RWPE2 (cell line): ENCODE data around the gene NDP.

Source experiments
- ATAC-seq: fragments of 200-7000 bp; cut with Tn5 transposase; 3 replicates; pipeline ENCODE4 v1.9.1; 2021; ENCODE audit warnings: low read depth
- DNase-seq: peaks from one replicate; pipeline ENCODE4 v3.0.0-alpha.2; 2020; ENCODE audit warnings: low spot score
- H3K27ac ChIP-seq: fragments of 450-650 bp; 2 replicates; pipeline ENCODE4 v1.5.1; 2017; ENCODE audit warnings: mild to moderate bottlenecking; ENCODE audit not compliant: poor library complexity, severe bottlenecking
- H3K27me3 ChIP-seq: fragments of 250-450 bp; sonication (Bioruptor Pico); 2 replicates; pipeline ENCODE4 v1.5.1; 2021; ENCODE audit warnings: mild to moderate bottlenecking, moderate library complexity; ENCODE audit not compliant: insufficient read depth, poor library complexity, severe bottlenecking
- H3K36me3 ChIP-seq: fragments of 250-450 bp; sonication (Bioruptor Pico); 2 replicates; pipeline ENCODE4 v1.5.1; 2020; ENCODE audit warnings: low read depth, mild to moderate bottlenecking, moderate library complexity
- H3K4me1 ChIP-seq: fragments of 250-450 bp; sonication (Bioruptor Pico); 2 replicates; pipeline ENCODE4 v1.5.1; 2021; ENCODE audit warnings: mild to moderate bottlenecking, moderate library complexity; ENCODE audit not compliant: insufficient read depth, poor library complexity, severe bottlenecking
- H3K4me3 ChIP-seq: fragments of 250-450 bp; sonication (Bioruptor Pico); 2 replicates; pipeline ENCODE4 v1.5.1; 2021; ENCODE audit warnings: mild to moderate bottlenecking, moderate library complexity; ENCODE audit not compliant: severe bottlenecking
- H3K9me3 ChIP-seq: fragments of 250-450 bp; sonication (Bioruptor Pico); 2 replicates; pipeline ENCODE4 v1.5.1; 2021; ENCODE audit warnings: mild to moderate bottlenecking, moderate library complexity; ENCODE audit not compliant: severe bottlenecking
- TF ChIP-seq, protein P1 (sequence below): fragments of 450-650 bp; IDR thresholded peaks from one replicate; pipeline ENCODE4 v1.5.1; 2017; ENCODE audit warnings: mild to moderate bottlenecking, moderate library complexity; ENCODE audit not compliant: poor library complexity, severe bottlenecking

Gene NDP, protein sequence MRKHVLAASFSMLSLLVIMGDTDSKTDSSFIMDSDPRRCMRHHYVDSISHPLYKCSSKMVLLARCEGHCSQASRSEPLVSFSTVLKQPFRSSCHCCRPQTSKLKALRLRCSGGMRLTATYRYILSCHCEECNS

DNA sequence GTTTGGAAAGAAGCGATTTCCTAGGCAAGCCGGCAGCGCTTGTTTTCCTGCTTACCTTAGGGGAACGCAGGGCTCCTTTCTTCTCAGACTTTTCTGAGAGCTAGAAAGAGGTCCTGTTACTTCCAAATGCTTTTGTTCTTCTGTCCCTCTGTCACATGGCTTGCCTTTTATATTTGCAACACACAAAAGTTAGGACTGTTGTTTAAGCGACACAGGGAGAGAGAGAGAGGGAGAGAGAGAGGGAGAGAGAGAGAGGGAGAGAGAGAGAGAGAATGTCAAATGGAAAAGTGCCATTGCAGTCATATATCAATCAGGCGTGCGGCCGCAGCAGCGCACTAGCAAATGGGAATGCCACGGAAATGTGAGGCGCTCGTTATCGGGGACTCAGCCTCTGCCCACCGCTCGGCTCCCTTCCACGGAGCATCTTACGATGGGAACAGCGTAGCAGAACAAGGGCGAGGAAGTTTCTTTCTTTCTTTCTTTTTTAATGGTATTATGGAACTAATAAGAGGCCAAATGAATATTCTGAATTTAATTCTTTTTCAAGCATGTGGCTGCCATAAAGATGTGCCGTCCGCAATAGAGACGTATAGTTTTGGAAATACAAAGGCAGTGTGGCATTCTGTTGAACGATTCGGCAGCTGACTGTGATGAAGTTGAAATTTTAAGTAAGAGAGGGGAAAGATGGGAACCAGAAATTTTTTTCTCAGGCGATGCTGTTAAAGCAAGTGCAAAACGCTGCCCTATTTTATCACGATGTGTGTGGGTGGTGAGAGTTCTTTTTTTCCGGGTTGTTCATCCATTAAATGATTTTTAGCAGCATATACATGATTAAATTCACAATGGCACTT, at the start of gene NDP:
Gene NDP (minus strand): TSS at position 142 of the 851 bp plus-strand sequence. CDS start 14,745 bp downstream, outside the sequence.
- Histone ChIP-seq H3K4me1 (no peaks in the 10 kb centered on the region), H3K27ac (no peak within 1 kb of the TSS), H3K36me3 (no peaks in the 10 kb centered on the region), H3K27me3 (no peaks in the 10 kb centered on the region), H3K4me3 (no peak within 1 kb of the TSS), H3K9me3 (no peaks in the 10 kb centered on the region)
- ATAC-seq (no peak), DNase-seq (no peak)
- TF ChIP-seq, protein P1, sequence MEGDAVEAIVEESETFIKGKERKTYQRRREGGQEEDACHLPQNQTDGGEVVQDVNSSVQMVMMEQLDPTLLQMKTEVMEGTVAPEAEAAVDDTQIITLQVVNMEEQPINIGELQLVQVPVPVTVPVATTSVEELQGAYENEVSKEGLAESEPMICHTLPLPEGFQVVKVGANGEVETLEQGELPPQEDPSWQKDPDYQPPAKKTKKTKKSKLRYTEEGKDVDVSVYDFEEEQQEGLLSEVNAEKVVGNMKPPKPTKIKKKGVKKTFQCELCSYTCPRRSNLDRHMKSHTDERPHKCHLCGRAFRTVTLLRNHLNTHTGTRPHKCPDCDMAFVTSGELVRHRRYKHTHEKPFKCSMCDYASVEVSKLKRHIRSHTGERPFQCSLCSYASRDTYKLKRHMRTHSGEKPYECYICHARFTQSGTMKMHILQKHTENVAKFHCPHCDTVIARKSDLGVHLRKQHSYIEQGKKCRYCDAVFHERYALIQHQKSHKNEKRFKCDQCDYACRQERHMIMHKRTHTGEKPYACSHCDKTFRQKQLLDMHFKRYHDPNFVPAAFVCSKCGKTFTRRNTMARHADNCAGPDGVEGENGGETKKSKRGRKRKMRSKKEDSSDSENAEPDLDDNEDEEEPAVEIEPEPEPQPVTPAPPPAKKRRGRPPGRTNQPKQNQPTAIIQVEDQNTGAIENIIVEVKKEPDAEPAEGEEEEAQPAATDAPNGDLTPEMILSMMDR, result no peak

DNA sequence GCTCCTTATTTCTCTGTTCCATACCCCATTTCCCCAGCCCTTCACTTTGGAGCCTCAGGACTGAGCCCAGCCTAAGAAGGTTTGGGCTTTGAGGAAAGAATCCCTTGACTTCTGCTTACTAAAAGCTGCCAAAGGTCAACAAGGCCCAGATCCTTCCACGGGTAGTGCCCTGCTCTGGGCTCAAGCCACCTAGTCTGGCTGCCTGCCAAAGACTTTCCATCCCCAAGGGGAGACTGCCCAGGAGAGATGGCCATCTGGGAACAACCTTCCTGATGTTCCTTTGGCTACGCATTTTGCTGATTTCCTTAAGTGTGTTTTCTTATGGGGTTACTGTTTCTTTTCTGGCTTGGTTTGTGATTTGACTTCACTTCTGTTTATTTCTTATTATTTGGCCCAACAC, 49.8 kb upstream of the NDP start:
- H3K9me3 ChIP-seq, result no peaks in the 10 kb centered on the region
- no peak overlapping the region for H3K4me3 ChIP-seq
- H3K27me3 ChIP-seq, result no peaks in the 10 kb centered on the region
- TF ChIP-seq, protein P1, result no peak
- no peaks in the 10 kb centered on the region for H3K4me1 ChIP-seq
- ATAC-seq (no peak), DNase-seq (no peak)
- no peaks in the 10 kb centered on the region for H3K36me3 ChIP-seq
- H3K27ac ChIP-seq, result no peak overlapping the region

DNA sequence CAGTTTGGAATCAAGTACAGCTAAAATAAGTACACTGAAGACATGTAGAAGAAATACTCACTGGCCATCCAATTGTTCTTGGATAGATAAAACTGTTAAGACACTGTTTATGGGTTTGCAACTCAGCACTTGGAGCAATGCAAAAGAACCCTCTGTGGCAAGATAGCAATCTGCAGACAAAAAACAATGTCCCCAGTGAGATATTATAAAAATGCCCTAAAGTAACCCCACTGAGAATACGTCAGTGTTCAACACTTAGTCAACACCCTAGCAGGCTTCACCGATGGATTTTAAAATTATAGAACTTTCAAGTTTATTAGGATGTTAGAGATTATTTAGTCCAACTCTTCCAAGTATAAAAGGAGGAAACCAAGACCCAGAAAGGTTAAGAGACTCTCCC, 47.5 kb upstream of the NDP start:
- H3K36me3 ChIP-seq, result no peaks in the 10 kb centered on the region
- no peaks in the 10 kb centered on the region for H3K4me1 ChIP-seq
- no peaks in the 10 kb centered on the region for H3K27me3 ChIP-seq
- ATAC-seq, result no peak
- TF ChIP-seq, protein P1, result no peak
- no peak overlapping the region for H3K4me3 ChIP-seq
- DNase-seq, result no peak
- H3K9me3 ChIP-seq, result no peaks in the 10 kb centered on the region
- no peak overlapping the region for H3K27ac ChIP-seq

DNA sequence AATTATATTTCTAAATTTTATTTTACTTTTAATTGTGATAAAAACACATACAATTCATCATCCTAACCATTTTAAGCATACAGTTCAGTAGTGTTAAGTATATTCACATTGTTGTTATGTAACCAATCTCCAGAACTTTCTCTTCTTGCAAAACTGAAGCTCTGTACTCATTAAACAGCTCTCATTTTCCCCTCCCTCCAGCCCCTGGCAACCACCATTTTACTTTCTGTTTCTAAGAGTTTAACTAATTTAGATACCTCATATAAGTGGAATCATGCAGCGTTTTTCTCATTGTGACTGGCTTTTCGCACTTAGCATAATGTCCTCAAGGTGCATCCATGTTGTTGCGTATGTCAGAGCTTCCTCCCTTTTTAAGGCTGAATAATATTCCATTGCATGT, 46.7 kb upstream of the NDP start:
- H3K36me3 ChIP-seq, result no peaks in the 10 kb centered on the region
- TF ChIP-seq, protein P1, result no peak
- no peaks in the 10 kb centered on the region for H3K9me3 ChIP-seq
- no peak overlapping the region for H3K4me3 ChIP-seq
- DNase-seq, result no peak
- no peak for ATAC-seq
- no peaks in the 10 kb centered on the region for H3K27me3 ChIP-seq
- H3K4me1 ChIP-seq, result no peaks in the 10 kb centered on the region
- H3K27ac ChIP-seq, result no peak overlapping the region

DNA sequence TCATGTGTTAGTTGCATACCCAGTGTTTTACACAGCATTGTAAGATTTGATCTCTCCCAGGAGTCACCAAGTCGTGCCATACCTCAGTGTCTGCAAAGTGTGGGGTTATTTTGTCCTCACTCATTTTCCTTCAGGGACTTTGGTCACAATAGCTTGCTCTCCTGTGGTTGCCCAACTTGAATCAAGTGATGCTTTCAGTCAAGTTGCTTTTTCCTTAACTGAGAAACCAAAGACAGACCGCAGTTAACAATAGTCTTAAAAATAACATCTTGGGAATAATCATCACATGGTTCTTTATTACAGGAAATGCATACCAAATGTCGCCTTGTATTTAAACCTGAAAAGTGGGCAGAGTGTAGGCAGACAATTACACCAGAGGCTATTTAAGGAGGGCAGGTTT, 44.5 kb upstream of the NDP start:
- H3K4me3 ChIP-seq, result no peak overlapping the region
- DNase-seq (no peak), ATAC-seq (no peak)
- H3K36me3 ChIP-seq, result no peaks in the 10 kb centered on the region
- TF ChIP-seq, protein P1, result no peak
- no peaks in the 10 kb centered on the region for H3K9me3 ChIP-seq
- H3K4me1 ChIP-seq, result peaks cover 7% of the 10 kb centered on the region
- H3K27me3 ChIP-seq, result no peaks in the 10 kb centered on the region
- no peak overlapping the region for H3K27ac ChIP-seq
